NCI-H345 treated with DMSO at 0.1 percent for 48 hours (cell line): ENCODE results near the gene CFAP53.
"Not testable (repeated sequence)": the region's sequence is repeated elsewhere in the genome, so short reads cannot be mapped to it uniquely, and the experiment has no call there.

Source experiments
- DNase-seq: peaks from one replicate; lab custom pipeline; 2025; ENCODE audit not compliant: unreplicated experiment; lab: John Stamatoyannopoulos, UW

Gene CFAP53

GRCh38 chr18:50274044-50274442, 7.7 kb upstream of the CFAP53 start:
- no peak for DNase-seq

GRCh38 chr18:50273203-50274043, 7.1 kb upstream of the CFAP53 start:
- no peak for DNase-seq

- no peak for DNase-seq
Measured at GRCh38 chr18:50272568-50272967, 6.3 kb upstream of the CFAP53 start.

GRCh38 chr18:50268022-50268747, 1.9 kb upstream of the CFAP53 start:
- DNase-seq, result no peak

GRCh38 chr18:50262977-50263376, 3.3 kb downstream of the CFAP53 start:
- DNase-seq, result no peak

- no peak for DNase-seq
Measured at GRCh38 chr18:50250935-50251334, 15.4 kb downstream of the CFAP53 start.

- DNase-seq, result no peak
Measured at GRCh38 chr18:50249576-50249975, 16.7 kb downstream of the CFAP53 start.

- DNase-seq, result no peak
Measured at GRCh38 chr18:50247561-50247960, 18.7 kb downstream of the CFAP53 start.

GRCh38 chr18:50241768-50242167, 24.5 kb downstream of the CFAP53 start:
- DNase-seq, result not testable (repeated sequence)

- no peak for DNase-seq
Measured at GRCh38 chr18:50240080-50240563, 26.2 kb downstream of the CFAP53 start.

GRCh38 chr18:50232419-50232818, 33.9 kb downstream of the CFAP53 start:
- no peak for DNase-seq

- no peak for DNase-seq
Measured at GRCh38 chr18:50231621-50232020, 34.7 kb downstream of the CFAP53 start.

- DNase-seq, result not testable (repeated sequence)
Measured at GRCh38 chr18:50220249-50220648, 46.0 kb downstream of the CFAP53 start.

GRCh38 chr18:50218432-50219197, 47.7 kb downstream of the CFAP53 start:
- no peak for DNase-seq

GRCh38 chr18:50209311-50209710, 57.0 kb downstream of the CFAP53 start:
- no peak for DNase-seq

- no peak for DNase-seq
Measured at GRCh38 chr18:50207722-50208121, 58.6 kb downstream of the CFAP53 start.

- peak; percentile 77 for DNase-seq
Measured at GRCh38 chr18:50203801-50204604, 62.3 kb downstream of the CFAP53 start.

GRCh38 chr18:50201476-50202018, 64.7 kb downstream of the CFAP53 start:
- DNase-seq, result no peak

GRCh38 chr18:50199921-50200320, 66.4 kb downstream of the CFAP53 start:
- DNase-seq, result no peak

- DNase-seq, result no peak
Measured at GRCh38 chr18:50199346-50199855, 66.9 kb downstream of the CFAP53 start.
